Activated T-cell treated with anti-CD3 and anti-CD28 coated beads, Interleukin-2, amount 50 U/mL, for 24 hours (primary cell): Measurements from ENCODE around the gene PPWD1.
A peak's percentile ranks its signal among the peaks of the same experiment; 100 is the strongest.

ENCODE experiments used
- DNase-seq: peaks from one replicate; pipeline ENCODE4 v3.0.0-alpha.2; 2020
- H3K27ac Mint-ChIP-seq: 2 replicates; pipeline ENCODE4 v1.8.0; 2020; ENCODE audit warnings: mild to moderate bottlenecking, mixed read lengths
- H3K27me3 Mint-ChIP-seq: 2 replicates; pipeline ENCODE4 v1.8.0; 2020; ENCODE audit warnings: mixed read lengths
- H3K36me3 Mint-ChIP-seq: 2 replicates; pipeline ENCODE4 v1.8.0; 2020; ENCODE audit warnings: low read depth, mixed read lengths
- H3K4me1 Mint-ChIP-seq: 2 replicates; pipeline ENCODE4 v1.8.0; 2020; ENCODE audit warnings: low read depth, mixed read lengths
- H3K4me3 Mint-ChIP-seq: 2 replicates; pipeline ENCODE4 v1.8.0; 2020; ENCODE audit warnings: mild to moderate bottlenecking, moderate library complexity, mixed read lengths
- H3K9me3 Mint-ChIP-seq: 2 replicates; pipeline ENCODE4 v1.8.0; 2020; ENCODE audit warnings: mixed read lengths

Gene PPWD1

GRCh38 chr5:65562731-65563701 is at the start of gene PPWD1, which contains the start of gene CENPK:
Gene PPWD1 (plus strand): TSS chr5:65563296. CDS start chr5:65563311, 15 bp downstream.
Gene CENPK (minus strand): TSS chr5:65563168. CDS start chr5:65554907, 8,261 bp downstream.
- Mint-ChIP-seq H3K4me3 (peak within 1 kb of the TSS; percentile 88), H3K27ac (peak within 1 kb of the TSS; percentile 96), H3K36me3 (peaks cover 75% of the 10 kb centered on the region), H3K4me1 (peaks cover 58% of the 10 kb centered on the region), H3K9me3 (no peaks in the 10 kb centered on the region), H3K27me3 (no peaks in the 10 kb centered on the region)
- peak; percentile 94 for DNase-seq

DNA sequence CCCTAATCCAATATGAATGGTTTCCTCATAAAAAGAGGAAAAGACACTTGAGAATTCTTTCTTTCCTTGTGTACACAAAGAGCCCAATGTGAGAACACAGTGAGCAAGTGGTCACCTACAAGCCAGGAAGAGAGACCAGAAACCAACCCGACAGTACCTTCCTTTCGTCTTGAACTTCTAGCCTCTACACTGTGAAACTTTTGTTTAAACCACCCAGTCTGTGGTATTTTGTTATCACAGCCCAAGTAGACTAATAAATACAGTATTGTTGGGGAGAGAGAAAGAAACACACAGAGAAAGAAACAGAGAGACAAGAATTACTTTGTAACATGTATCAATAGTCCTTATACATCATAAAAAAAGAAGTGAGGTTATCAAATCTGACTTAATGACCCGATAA is 37.4 kb upstream of the PPWD1 start:
- H3K36me3 Mint-ChIP-seq, result peaks cover 84% of the 10 kb centered on the region

GRCh38 chr5:65530904-65531303 is 32.2 kb upstream of the PPWD1 start:
- Mint-ChIP-seq H3K4me3 (no peak overlapping the region), H3K36me3 (peaks cover 73% of the 10 kb centered on the region), H3K27me3 (no peaks in the 10 kb centered on the region), H3K27ac (no peak overlapping the region), H3K9me3 (no peaks in the 10 kb centered on the region), H3K4me1 (no peaks in the 10 kb centered on the region)
- DNase-seq, result no peak

More for the DNA sequence above, 37.4 kb upstream of the PPWD1 start:
- Mint-ChIP-seq H3K27ac (no peak overlapping the region), H3K4me1 (no peaks in the 10 kb centered on the region), H3K4me3 (no peak overlapping the region), H3K9me3 (no peaks in the 10 kb centered on the region), H3K27me3 (no peaks in the 10 kb centered on the region)
- no peak for DNase-seq

- DNase-seq, result no peak
- H3K4me3 Mint-ChIP-seq, result no peak overlapping the region
- H3K27me3 Mint-ChIP-seq, result no peaks in the 10 kb centered on the region
- H3K36me3 Mint-ChIP-seq, result peaks cover 81% of the 10 kb centered on the region
- H3K4me1 Mint-ChIP-seq, result no peaks in the 10 kb centered on the region
- H3K27ac Mint-ChIP-seq, result no peak overlapping the region
- H3K9me3 Mint-ChIP-seq, result no peaks in the 10 kb centered on the region
Measured at GRCh38 chr5:65535529-65535987, 27.5 kb upstream of the PPWD1 start.

GRCh38 chr5:65539827-65540226 is 23.3 kb upstream of the PPWD1 start:
- H3K9me3 Mint-ChIP-seq, result no peaks in the 10 kb centered on the region
- peaks cover 7% of the 10 kb centered on the region for H3K4me1 Mint-ChIP-seq
- no peak overlapping the region for H3K27ac Mint-ChIP-seq
- DNase-seq, result no peak
- H3K36me3 Mint-ChIP-seq, result peaks cover 96% of the 10 kb centered on the region
- no peak overlapping the region for H3K4me3 Mint-ChIP-seq
- no peaks in the 10 kb centered on the region for H3K27me3 Mint-ChIP-seq

- no peaks in the 10 kb centered on the region for H3K9me3 Mint-ChIP-seq
- peaks cover 20% of the 10 kb centered on the region for H3K4me1 Mint-ChIP-seq
- no peak overlapping the region for H3K27ac Mint-ChIP-seq
- no peak overlapping the region for H3K4me3 Mint-ChIP-seq
- peaks cover 99% of the 10 kb centered on the region for H3K36me3 Mint-ChIP-seq
- DNase-seq, result no peak
- no peaks in the 10 kb centered on the region for H3K27me3 Mint-ChIP-seq
Measured at GRCh38 chr5:65544473-65544872, 18.6 kb upstream of the PPWD1 start.

DNA sequence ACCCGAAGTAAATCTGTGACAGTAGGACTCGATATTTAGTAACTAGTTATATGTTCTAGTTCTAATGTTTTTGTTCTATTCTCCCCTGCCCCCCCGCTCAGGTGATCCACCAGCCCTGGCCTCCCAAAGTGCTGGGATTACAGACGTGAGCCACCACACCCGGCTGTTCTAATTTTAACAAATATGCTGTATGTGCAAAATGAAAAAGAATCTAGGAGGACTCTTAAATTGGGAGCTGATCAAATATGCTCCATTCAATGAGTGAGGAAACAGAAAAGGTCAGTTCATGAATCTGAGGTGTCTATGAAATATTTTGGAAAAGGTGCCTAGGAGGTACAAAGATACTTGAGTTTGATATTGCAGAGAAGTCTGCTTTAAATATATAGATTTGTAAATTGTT is 17.0 kb upstream of the PPWD1 start:
- Mint-ChIP-seq H3K4me3 (no peak overlapping the region), H3K36me3 (peaks cover 99% of the 10 kb centered on the region), H3K9me3 (no peaks in the 10 kb centered on the region), H3K27ac (no peak overlapping the region), H3K27me3 (no peaks in the 10 kb centered on the region), H3K4me1 (peaks cover 20% of the 10 kb centered on the region)
- no peak for DNase-seq

GRCh38 chr5:65548281-65548680 is 14.8 kb upstream of the PPWD1 start:
- Mint-ChIP-seq H3K27me3 (no peaks in the 10 kb centered on the region), H3K36me3 (peaks cover 94% of the 10 kb centered on the region), H3K27ac (peak overlapping the region; percentile 19), H3K4me3 (no peak overlapping the region), H3K4me1 (peaks cover 25% of the 10 kb centered on the region), H3K9me3 (no peaks in the 10 kb centered on the region)
- DNase-seq, result no peak

GRCh38 chr5:65553941-65554340 is 9.2 kb upstream of the PPWD1 start:
- Mint-ChIP-seq H3K4me3 (no peak overlapping the region), H3K9me3 (no peaks in the 10 kb centered on the region), H3K4me1 (peaks cover 42% of the 10 kb centered on the region), H3K36me3 (peaks cover 87% of the 10 kb centered on the region), H3K27me3 (no peaks in the 10 kb centered on the region), H3K27ac (no peak overlapping the region)
- no peak for DNase-seq

DNA sequence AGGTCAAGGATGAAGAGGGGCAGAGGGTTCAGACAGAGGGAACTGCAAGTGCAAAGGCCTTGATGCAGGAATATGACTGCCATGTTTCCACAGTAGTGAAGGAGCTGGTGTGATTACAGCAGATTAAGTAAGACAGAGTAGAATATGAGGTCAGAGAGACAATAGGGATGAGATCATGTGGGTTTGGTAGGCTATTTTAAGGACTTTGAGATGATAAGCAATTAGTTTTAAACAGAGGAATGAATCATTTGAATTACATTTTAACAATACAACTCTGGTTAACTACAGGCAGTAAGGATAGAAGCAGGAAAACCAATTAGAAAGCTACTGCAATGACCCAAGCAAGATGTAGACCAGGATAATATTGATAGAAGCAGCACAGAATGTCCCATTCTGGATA is 7.8 kb upstream of the PPWD1 start:
- peak overlapping the region; percentile 2 for H3K27ac Mint-ChIP-seq
- no peak for DNase-seq
- H3K4me1 Mint-ChIP-seq, result peaks cover 48% of the 10 kb centered on the region
- H3K4me3 Mint-ChIP-seq, result no peak overlapping the region
- no peaks in the 10 kb centered on the region for H3K9me3 Mint-ChIP-seq
- H3K27me3 Mint-ChIP-seq, result no peaks in the 10 kb centered on the region
- H3K36me3 Mint-ChIP-seq, result peaks cover 84% of the 10 kb centered on the region

- DNase-seq, result no peak
- no peak overlapping the region for H3K27ac Mint-ChIP-seq
- H3K4me3 Mint-ChIP-seq, result no peak overlapping the region
- H3K36me3 Mint-ChIP-seq, result peaks cover 80% of the 10 kb centered on the region
- no peaks in the 10 kb centered on the region for H3K9me3 Mint-ChIP-seq
- H3K27me3 Mint-ChIP-seq, result no peaks in the 10 kb centered on the region
- H3K4me1 Mint-ChIP-seq, result peaks cover 53% of the 10 kb centered on the region
Measured at GRCh38 chr5:65556181-65556580, 6.9 kb upstream of the PPWD1 start.

DNA sequence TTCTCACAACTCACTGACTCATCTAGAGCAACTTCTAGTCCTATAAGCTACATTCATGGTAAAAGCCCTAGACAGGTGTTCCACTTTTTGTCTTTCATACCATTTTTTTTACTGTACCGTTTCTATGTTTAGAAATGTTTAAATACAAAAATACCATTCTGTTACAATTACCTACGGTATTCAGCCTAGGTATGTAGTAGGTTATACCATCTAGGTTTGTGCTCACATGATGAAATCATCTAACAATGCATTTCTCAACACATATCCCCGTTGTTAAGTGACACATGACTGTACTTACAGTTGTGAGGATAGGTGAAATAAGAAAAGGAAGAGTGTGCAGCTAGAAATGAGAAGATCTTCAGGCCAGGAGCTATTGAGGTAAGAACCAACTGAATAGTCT is 6.4 kb upstream of the PPWD1 start:
- no peaks in the 10 kb centered on the region for H3K27me3 Mint-ChIP-seq
- H3K4me1 Mint-ChIP-seq, result peaks cover 57% of the 10 kb centered on the region
- DNase-seq, result no peak
- H3K9me3 Mint-ChIP-seq, result no peaks in the 10 kb centered on the region
- H3K36me3 Mint-ChIP-seq, result peaks cover 80% of the 10 kb centered on the region
- H3K4me3 Mint-ChIP-seq, result no peak overlapping the region
- H3K27ac Mint-ChIP-seq, result peak overlapping the region; percentile 2

GRCh38 chr5:65563777-65564176 is 681 bp downstream of the PPWD1 start:
- peaks cover 74% of the 10 kb centered on the region for H3K36me3 Mint-ChIP-seq
- no peak for DNase-seq
- peaks cover 54% of the 10 kb centered on the region for H3K4me1 Mint-ChIP-seq
- peak overlapping the region; percentile 88 for H3K4me3 Mint-ChIP-seq
- no peaks in the 10 kb centered on the region for H3K27me3 Mint-ChIP-seq
- H3K9me3 Mint-ChIP-seq, result no peaks in the 10 kb centered on the region
- peak overlapping the region; percentile 96 for H3K27ac Mint-ChIP-seq

DNA sequence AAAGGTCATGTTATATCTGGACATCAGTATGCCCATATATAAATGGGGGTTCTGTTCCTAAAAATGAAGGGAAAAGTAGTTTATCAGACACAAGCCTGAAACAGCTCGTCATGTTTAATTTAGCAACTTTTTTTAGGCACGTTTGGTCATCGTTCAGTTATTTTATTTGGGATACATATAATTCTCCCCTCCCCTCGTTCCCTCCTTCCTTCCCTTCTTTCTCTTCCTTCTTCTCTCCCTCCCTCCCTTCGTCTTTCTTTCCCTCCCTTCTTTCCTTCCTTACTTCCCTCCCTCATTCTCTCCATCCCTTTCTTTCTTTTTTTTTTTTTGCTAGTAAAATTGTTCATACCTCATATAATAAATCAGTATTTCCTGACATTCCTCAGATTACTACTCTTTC is 3.4 kb downstream of the PPWD1 start:
- Mint-ChIP-seq H3K9me3 (no peaks in the 10 kb centered on the region), H3K36me3 (peaks cover 72% of the 10 kb centered on the region), H3K4me1 (peaks cover 44% of the 10 kb centered on the region), H3K27ac (peak overlapping the region; percentile 72), H3K27me3 (no peaks in the 10 kb centered on the region), H3K4me3 (no peak overlapping the region)
- no peak for DNase-seq

- H3K27me3 Mint-ChIP-seq, result no peaks in the 10 kb centered on the region
- no peak for DNase-seq
- H3K9me3 Mint-ChIP-seq, result no peaks in the 10 kb centered on the region
- no peak overlapping the region for H3K27ac Mint-ChIP-seq
- no peak overlapping the region for H3K4me3 Mint-ChIP-seq
- H3K36me3 Mint-ChIP-seq, result peaks cover 77% of the 10 kb centered on the region
- peaks cover 51% of the 10 kb centered on the region for H3K4me1 Mint-ChIP-seq
Measured at GRCh38 chr5:65570598-65571226, 7.6 kb downstream of the PPWD1 start.
